NCI-H524 treated with DMSO at 0.1 percent for 48 hours (cell line): ENCODE data around the gene PLXNB3.

Experiments used
- DNase-seq: peaks from one replicate; lab custom pipeline; 2025; lab: John Stamatoyannopoulos, UW

Gene PLXNB3

DNA sequence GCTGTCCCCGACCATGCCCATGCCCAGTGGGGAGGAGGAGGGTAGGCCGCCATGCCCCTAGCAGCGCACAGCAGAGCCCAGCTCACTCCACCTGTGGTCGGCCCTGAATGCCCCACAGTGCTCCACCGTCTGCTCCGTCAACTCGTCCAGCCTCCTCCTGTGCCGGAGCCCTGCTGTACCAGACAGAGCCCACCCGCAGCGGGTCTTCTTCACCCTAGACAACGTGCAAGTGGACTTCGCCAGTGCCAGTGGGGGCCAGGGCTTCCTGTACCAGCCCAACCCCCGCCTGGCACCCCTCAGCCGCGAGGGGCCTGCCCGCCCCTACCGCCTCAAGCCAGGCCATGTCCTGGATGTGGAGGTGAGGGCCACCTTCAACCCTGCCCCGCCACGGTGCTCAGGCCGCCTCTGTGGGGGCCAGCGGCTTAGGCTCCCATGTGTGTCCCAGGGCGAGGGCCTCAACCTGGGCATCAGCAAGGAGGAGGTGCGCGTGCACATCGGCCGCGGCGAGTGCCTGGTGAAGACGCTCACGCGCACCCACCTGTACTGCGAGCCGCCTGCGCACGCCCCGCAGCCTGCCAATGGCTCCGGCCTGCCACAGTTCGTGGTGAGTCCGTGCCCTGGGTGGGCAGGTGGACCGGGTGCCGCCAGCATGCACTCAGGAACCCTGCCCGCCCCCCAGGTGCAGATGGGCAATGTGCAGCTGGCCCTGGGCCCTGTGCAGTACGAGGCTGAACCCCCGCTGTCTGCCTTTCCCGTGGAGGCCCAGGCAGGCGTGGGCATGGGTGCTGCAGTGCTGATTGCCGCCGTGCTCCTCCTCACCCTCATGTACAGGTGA, 9.9 kb downstream of the PLXNB3 start:
- DNase-seq: no peak

GRCh38 chrX:153774576-153775292, 10.7 kb downstream of the PLXNB3 start:
- no peak for DNase-seq

- DNase-seq: no peak
These were observed 11.5 kb downstream of the PLXNB3 start for GRCh38 chrX:153775293-153776119.

GRCh38 chrX:153776120-153776599, 12.1 kb downstream of the PLXNB3 start:
- DNase-seq: no peak

- DNase-seq: no peak
These were observed 12.6 kb downstream of the PLXNB3 start for GRCh38 chrX:153776611-153777045.

GRCh38 chrX:153777261-153778090, 13.4 kb downstream of the PLXNB3 start:
- DNase-seq: no peak

GRCh38 chrX:153778181-153778580, 14.1 kb downstream of the PLXNB3 start:
- DNase-seq: no peak

DNA sequence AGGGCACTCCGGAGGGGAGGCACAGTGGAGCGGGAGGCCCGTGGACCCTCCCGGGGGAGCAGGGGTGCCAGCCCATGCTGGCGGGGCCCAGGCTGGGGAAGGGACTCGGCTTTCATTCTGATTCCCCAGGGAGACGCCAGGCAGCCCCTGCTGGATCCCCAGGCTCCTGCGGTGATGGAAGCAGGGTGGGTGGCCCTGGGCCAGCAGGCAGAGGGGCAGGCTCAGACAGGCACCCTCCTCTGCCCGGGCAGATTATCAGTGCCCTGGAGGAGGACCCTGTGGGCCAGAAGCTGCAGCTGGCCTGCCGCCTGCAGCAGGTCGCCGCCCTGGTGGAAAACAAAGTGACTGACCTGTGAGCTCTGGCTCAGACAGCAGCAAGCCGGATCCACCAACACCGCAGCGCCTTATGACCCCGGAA, 14.6 kb downstream of the PLXNB3 start:
- DNase-seq: no peak

- DNase-seq: no peak
These were observed 16.0 kb downstream of the PLXNB3 start for GRCh38 chrX:153779891-153780677.

DNA sequence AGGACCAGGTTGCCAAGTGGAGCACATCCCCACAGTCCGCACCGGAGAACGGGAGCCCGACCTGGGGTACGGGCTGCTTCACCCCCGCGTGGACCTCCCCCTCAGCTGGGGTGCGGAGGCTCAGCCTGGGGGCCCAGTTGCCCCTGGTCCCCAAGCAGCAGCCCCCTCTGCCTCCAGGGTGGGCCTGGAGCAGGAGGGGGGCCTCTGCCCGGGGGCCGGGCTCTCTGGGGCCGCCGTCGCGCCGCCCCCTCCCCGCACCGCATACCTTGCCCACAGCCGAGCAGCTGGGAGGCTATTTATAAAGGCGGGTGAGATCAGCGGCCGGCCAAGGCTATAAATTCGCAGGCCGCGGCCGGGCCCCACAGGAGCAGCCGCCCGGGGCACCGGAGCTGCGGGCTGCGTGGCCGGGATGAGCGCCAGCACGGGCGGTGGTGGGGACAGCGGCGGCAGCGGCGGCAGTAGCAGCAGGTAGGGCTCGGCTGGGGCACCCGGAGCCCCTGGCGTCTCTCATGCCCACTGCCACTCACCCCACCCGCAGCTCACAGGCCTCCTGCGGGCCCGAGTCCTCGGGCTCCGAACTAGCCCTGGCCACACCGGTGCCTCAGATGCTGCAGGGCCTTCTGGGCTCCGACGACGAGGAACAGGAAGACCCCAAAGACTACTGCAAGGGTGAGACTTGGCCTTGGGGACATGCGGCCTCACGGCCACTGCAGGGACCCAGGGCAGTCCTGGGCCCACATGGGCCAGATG, 16.8 kb downstream of the PLXNB3 start, which contains the start of gene SRPK3:
Gene SRPK3, plus strand, starts transcription at position 364 of the 750 bp plus-strand sequence. Its CDS starts 46 bp downstream, at position 410.
- no peak for DNase-seq

DNA sequence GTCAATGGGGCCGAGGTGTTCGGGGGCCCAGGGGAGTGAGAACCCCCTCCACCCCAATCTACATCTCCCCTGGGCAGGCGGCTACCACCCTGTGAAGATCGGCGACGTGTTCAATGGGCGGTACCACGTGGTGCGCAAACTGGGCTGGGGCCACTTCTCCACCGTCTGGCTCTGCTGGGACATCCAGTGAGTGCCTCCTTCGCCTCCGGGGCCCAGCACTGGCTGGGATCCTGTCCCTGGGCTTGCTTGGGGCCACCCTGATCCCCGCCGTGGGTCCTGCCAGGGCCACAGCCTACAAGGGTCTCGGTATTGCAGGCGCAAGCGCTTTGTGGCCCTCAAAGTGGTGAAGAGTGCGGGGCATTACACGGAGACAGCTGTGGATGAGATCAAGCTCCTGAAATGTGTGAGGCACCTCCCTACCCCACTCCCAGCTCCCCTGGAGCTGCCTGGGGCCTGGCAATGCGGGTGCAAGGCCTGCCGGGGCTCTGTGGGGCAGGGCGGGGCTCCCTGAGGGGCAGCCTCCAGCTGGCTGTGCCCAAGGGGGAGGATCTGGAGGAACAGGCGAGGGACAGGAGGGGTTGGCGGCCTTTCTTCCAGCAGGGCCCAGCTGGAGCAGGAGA, 17.5 kb downstream of the PLXNB3 start:
- DNase-seq: no peak

GRCh38 chrX:153782313-153782712, 18.3 kb downstream of the PLXNB3 start:
- DNase-seq: no peak

DNA sequence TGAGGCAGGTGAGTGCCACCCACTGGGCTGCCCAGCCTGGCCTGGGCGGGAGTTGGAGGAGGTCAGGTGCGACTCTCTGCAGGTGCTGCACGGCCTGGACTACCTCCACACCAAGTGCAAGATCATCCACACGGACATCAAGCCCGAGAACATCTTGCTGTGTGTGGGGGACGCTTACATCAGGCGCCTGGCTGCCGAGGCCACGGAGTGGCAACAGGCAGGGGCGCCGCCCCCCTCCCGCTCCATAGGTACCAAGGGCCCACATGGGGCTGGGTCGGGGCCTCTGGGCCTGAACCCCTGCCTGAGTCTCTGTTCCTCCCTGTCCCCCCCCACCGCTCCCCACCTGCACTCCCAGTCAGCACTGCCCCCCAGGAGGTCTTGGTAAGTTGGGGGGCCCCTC, 18.8 kb downstream of the PLXNB3 start:
- DNase-seq: no peak

GRCh38 chrX:153783378-153784013, 19.4 kb downstream of the PLXNB3 start:
- no peak for DNase-seq

- no peak for DNase-seq
These were observed 20.4 kb downstream of the PLXNB3 start for GRCh38 chrX:153784325-153784967.

DNA sequence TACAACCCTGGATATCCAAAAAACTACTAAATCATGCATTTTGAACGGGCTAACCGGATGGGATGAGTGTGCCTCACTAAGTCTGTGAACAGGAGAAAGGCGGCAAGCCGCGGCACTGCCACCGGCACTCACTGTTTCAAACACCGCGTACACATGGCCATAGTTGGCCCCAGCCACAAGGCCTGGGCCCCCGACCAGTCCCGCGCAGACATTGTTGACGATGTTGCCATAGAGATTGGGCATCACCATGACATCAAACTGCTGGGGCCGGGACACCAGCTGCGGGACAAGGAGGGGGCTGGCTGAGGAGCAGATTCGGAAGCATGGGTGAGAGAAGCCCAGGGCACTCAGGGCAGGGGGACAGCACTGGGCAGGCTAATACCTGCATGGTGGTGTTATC, 22.6 kb downstream of the PLXNB3 start:
- DNase-seq: no peak

DNA sequence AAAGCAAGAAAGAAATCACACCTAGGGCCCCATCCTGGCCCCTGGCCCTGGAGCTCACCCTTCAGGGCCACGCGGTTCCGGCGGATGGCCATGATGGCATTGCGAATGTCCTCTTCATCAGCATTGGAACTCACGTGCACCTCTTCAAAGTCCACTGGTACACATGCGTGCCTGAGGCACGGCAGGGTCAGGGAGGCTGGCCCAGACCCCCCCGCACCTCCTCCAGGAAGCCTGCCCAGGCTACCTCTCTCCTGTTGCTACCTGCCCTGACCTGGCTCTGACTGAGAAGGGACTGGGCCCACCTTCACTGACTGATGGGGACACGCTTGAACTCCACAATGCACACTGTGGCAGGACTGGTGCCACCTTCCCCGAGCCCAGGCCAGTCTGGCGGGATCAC, 25.6 kb downstream of the PLXNB3 start:
- DNase-seq: no peak
